Right hindlimb (tissue), 1 donor: ENCODE data around the gene TMEM132E.
A peak's percentile ranks its signal among the peaks of the same experiment; 100 is the strongest.

Experiments used
- DNase-seq: peaks from one replicate; pipeline ENCODE4 v3.0.0-alpha.2; 2018

The TMEM132E gene

GRCh38 chr17:34637041-34637547 lies 57.7 kb downstream of the TMEM132E start:
- DNase-seq = no peak

DNA sequence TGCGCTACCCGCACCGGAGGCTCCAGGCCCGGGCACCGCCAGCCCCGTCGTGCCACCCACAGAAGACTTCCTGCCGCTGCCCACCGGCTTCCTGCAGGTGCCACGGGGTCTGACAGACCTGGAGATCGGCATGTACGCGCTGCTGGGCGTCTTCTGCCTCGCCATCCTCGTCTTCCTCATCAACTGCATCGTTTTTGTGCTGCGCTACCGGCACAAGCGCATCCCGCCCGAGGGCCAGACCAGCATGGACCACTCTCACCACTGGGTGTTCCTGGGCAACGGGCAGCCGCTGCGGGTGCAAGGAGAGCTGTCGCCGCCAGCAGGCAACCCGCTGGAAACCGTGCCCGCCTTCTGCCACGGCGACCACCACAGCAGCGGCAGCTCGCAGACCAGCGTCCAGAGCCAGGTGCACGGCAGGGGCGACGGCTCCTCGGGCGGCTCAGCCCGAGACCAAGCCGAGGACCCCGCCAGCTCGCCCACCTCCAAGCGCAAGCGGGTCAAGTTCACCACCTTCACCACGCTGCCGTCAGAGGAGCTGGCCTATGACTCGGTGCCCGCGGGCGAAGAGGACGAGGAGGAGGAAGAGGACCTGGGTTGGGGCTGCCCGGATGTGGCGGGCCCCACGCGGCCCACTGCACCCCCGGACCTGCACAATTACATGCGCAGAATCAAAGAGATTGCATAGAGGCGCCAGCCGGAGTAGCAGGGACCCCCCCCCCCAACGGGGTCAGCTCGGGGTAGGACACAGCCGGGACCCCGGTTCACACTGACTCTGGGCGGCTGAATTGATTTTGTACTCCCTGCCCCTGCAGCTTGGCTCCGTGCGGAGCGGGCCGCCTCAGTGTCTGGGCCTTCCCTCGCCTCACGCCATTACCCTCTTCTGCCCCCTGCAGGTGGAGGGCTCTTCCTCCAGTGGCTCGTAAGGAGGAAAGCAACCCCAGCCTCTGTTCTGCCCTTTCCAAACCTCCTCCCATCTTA lies 58.5 kb downstream of the TMEM132E start:
- peak; percentile 75 for DNase-seq

GRCh38 chr17:34638526-34639260 lies 59.3 kb downstream of the TMEM132E start:
- no peak for DNase-seq

- DNase-seq = peak; percentile 58
These were observed 60.5 kb downstream of the TMEM132E start for GRCh38 chr17:34639706-34640425.

DNA sequence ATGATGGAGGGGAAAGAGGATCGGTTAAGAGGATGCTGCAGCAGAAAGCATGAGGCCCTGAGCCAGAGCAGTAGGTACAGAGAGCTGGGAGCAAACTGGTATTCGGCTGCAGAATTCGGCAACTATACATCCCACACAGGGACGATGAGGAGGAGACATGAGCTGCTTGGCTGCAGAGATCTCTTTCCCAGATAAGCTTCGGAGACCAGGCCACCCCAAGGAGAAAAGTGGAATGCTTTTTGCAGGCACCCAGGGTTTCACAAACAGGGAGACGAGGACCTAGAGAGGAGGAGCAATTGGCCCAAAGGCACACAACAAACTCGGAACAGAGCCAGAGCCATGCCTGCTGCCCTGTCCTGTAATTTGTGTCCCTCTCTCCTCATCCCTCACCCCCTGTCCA lies 62.0 kb downstream of the TMEM132E start:
- no peak for DNase-seq

DNA sequence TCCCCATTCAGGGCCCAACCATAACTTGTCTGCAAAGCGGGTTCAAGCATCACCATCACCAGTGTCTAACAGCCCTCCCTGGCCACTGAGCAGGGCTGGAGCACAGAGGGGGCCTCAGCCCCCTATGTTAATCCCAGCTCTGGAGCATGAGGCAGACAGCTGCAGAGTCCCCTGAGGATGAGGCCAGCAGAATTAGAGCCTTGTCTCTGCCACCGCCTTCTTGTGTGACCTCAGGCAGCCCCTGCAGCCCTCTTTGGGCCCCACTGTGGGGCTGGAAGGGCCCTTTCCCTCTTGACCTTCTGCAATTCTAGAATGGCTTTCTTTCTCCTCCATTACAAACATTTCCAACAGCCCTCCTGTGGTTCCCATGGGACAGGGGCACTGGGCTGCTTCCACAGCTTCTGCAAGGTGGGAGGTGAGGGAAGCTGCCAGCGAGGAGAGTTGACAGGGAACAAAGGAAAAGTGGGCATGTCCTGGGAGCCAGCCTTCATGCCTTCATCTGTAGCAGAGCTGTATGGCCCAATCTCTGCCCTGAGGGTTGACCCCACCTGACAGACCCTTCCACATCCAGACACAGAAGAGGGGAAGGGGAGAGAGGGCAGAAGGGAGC lies 65.7 kb downstream of the TMEM132E start:
- DNase-seq = no peak

DNA sequence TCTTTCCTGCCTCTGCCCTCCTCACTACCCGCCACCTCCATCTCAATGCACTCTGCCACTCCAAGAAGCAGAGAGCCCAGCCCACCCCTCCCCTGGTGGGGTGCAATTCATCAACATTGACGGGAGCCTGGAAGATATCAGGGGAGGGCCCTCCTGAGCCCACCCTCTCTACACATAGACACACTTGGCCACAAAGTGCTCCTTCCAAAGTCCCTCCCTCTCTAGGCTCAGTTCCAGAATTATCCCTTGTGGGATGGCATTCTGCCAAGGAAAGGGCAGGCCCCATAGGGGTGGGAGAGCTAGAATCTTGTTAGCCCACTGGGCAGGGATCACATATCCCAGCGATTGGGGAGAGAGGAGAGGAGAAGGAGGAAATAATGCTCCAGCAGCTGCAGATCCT lies 66.2 kb downstream of the TMEM132E start:
- DNase-seq = peak; percentile 40

- no peak for DNase-seq
These were observed 68.1 kb downstream of the TMEM132E start for GRCh38 chr17:34647511-34647910.

DNA sequence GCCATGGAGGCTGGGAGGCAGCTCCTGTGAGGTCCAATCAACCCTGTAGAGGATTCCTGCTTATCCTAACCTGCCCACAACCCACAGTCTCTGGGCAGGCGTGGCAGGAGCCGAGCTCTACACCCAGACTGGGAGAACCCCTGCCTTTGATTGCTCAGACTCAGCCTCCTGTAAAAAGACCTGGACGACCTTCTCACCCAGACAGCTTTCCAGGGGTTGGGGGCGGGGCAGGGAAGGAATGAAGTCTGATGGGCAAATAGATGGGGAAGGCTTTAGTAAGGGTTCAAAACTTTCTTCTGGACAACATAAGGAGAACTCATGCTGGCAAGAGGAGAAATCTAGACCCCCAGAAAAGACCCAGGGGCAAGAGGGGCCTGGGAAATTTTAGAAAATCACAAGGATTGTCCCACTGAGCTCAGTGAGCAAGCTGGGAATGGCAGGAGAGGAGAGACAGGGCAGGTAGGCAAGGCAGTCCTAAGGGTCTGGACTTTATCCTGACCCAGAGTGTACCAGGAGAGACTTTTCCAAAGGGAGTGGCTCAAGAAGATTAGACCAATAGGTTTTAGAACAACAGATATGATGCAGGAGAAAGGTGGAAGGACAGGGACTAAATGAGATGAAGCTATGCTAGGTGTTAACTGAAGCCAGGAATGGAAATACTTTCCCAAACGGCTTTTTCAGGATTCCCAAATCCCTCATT lies 70.8 kb downstream of the TMEM132E start:
- no peak for DNase-seq

- no peak for DNase-seq
These were observed 72.0 kb downstream of the TMEM132E start for GRCh38 chr17:34651402-34651811.

DNA sequence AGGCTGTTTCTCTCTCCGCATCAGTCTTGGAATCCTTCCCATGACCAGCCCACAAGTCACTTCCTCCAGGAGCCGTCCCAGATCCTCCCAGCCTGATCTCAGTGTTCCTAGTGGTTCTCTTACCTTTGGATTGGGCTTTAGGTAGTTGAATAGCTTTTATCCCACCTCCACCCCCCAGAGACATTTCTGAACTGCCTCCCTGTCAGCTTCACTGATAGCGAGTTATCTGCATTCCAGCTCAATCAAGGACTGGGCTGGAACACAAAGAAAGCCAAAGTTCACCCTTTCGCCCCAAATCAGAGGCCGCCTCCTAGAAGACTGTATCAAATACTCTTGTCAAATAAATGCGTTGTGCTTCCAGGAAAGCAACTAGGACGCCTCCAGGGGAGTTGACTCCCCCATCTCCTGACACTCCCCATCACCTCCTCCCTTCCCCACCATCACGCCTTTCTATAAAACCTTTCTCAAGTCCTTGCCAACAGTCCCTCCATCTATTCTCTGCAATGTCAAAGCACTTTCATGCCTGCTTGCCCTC lies 72.7 kb downstream of the TMEM132E start:
- DNase-seq = no peak

GRCh38 chr17:34653511-34653910 lies 74.1 kb downstream of the TMEM132E start:
- DNase-seq = no peak

GRCh38 chr17:34654276-34654880 lies 75.0 kb downstream of the TMEM132E start:
- no peak for DNase-seq

DNA sequence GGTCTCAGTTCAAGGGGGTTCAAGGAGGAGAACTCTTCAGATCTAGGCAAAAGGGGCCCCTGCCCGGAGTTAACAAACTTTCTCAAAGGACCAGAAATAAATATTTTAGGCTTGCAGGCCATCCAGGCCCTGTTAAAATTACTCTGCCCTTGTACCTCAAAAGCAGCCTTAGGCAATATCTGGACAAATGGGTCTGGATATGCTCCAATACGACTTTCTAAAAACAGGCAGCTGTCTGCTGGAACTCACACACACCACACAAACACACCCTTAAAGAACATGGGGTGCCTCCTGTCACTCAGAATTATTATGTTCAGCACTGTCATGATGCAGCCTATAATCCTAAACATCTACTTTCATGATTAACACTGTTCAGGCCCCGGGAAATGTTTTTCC lies 75.5 kb downstream of the TMEM132E start:
- no peak for DNase-seq

DNA sequence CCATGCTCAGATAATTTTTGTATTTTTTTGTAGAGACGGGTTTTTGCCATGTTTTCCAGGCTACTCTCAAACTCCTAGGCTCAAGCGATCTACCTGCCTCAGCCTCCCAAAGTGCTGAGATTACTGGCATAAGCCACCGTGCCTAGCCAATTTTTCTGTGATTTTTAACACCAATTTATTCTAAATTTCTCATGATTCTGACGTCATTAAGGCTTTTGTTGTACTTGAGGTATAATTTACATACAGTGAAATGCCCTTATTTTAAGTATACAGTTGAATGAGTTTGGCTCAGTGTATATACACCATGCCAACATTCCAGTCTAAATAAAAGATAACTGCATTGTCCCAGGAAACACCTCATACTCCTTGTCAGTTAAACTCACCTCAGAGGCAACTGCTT lies 77.4 kb downstream of the TMEM132E start:
- DNase-seq = no peak

DNA sequence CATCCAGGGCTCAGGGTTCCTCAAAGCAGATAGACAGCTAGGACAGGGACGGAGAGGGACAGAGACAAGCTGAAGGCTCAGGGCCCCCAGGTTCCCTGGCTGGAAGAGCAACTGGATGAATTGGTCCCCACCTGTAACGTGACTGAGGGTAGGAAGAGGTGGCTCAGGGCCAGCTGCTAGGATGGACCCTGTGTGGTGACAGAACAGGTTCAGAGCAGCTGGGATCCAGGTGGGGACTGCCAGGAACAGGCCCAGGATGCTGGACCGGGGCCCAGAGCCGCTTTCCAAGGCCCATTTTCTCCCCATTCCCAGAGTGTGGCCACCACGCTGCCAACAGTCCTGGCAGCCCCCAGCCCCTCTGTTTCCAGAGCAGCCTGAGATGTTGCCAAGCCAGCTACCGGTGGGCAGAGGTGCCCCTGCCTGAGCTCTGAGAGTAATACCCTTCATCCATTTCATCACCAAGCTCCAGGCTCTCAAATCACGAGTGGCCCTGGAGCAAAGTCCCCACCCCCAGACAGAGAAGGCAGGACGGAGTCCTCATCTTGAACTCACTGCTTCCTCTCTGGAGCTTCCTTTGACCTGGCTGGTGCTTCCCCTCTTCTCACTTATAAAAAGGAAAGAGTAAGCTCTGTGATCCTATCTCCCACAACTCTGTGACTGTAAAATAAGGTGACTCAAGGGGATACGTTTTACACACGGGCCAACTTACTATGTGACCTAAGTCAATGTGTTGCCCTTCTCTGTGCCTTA lies 79.6 kb downstream of the TMEM132E start:
- no peak for DNase-seq

DNA sequence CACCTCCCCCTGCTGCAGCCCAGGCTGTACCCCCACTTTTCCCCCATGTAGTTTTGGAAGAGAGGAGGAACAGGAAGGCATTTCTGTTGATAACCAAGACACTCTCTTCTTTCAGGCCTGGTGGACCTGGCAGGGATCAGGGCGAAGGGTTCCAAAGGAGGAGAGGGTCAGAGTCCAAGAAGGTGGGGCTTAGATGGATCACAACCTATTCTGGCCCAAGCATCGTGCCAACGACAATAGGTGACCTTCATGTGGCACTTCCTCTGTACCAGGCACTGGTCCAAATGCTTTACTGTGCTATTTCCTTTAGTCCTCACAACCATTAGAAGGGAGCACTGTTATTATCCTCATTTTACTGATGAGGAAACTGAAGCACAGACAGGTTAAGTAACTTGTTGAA lies 84.3 kb downstream of the TMEM132E start:
- DNase-seq = no peak

DNA sequence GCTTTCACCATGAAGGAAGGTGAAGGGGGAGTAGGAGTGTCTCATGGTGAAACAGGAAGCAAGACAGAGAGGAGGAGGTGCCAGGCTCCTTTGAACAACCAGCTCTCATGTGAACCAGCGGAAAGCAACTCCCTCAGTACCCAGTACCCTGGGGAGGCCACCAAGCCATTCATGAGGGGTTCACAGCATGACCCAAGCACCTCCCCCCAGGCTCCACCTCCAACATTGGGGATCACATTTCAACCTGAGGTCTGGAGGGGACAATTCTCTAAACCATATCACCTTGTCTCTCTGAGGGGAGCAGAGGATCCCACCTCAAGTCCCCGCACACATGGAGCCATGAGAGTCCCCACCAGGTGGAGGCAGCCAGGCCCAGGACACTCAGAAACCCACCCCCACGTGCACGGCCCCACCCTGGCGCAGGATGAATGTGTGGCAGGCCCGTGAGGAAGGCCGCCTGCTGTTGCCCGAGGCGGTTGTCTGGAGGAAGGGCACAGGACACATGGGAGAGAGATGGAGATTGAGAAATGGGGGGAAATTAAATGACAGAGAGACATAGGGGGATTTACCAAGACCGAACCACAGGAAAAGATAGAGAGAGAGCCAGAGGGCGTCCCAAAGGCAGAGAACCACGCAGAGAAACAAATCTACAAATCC lies 85.9 kb downstream of the TMEM132E start:
- DNase-seq = no peak

- DNase-seq = no peak
These were observed 86.7 kb downstream of the TMEM132E start for GRCh38 chr17:34665819-34666763.
